GM18520 (cell line): ENCODE data around the gene ZSCAN21.

Experiments used
- ATAC-seq: cut with Tn5 transposase; IDR thresholded peaks from one replicate; pipeline ENCODE4 v1.9.1; 2021; ENCODE audit not compliant: unreplicated experiment

Gene ZSCAN21

GRCh38 chr7:100024020-100024619, 25.5 kb upstream of the ZSCAN21 start:
- ATAC-seq = no peak

GRCh38 chr7:100027197-100027596, 22.4 kb upstream of the ZSCAN21 start:
- no peak for ATAC-seq

- ATAC-seq = no peak
Measured at GRCh38 chr7:100029596-100029995, 20.0 kb upstream of the ZSCAN21 start.

- ATAC-seq = no peak
Measured at GRCh38 chr7:100033526-100033925, 16.0 kb upstream of the ZSCAN21 start.

- ATAC-seq = no peak
Measured at GRCh38 chr7:100034871-100035510, 14.6 kb upstream of the ZSCAN21 start.

GRCh38 chr7:100035876-100036275, 13.7 kb upstream of the ZSCAN21 start:
- no peak for ATAC-seq

- ATAC-seq = no peak
Measured at GRCh38 chr7:100038326-100038725, 11.2 kb upstream of the ZSCAN21 start.

GRCh38 chr7:100040575-100040974, 9.0 kb upstream of the ZSCAN21 start:
- no peak for ATAC-seq

GRCh38 chr7:100044718-100045117, 4.9 kb upstream of the ZSCAN21 start:
- no peak for ATAC-seq

- ATAC-seq = no peak
Measured at GRCh38 chr7:100048680-100049079, 894 bp upstream of the ZSCAN21 start.

- no peak for ATAC-seq
Measured at GRCh38 chr7:100051611-100052010, 2.0 kb downstream of the ZSCAN21 start.

GRCh38 chr7:100053215-100053614, 3.6 kb downstream of the ZSCAN21 start:
- no peak for ATAC-seq

- no peak for ATAC-seq
Measured at GRCh38 chr7:100057006-100057405, 7.4 kb downstream of the ZSCAN21 start.

- no peak for ATAC-seq
Measured at GRCh38 chr7:100059251-100059739, 9.7 kb downstream of the ZSCAN21 start.

- no peak for ATAC-seq
Measured at GRCh38 chr7:100061518-100062193, 12.1 kb downstream of the ZSCAN21 start.

- ATAC-seq = no peak
Measured at GRCh38 chr7:100063376-100063775, 13.8 kb downstream of the ZSCAN21 start.

GRCh38 chr7:100064162-100064561, 14.6 kb downstream of the ZSCAN21 start:
- no peak for ATAC-seq

GRCh38 chr7:100065452-100066186, 16.0 kb downstream of the ZSCAN21 start:
- ATAC-seq = no peak

- no peak for ATAC-seq
Measured at GRCh38 chr7:100066953-100067352, 17.4 kb downstream of the ZSCAN21 start.

- ATAC-seq = no peak
Measured at GRCh38 chr7:100069991-100070390, 20.4 kb downstream of the ZSCAN21 start.

GRCh38 chr7:100071018-100071723, 21.6 kb downstream of the ZSCAN21 start:
- no peak for ATAC-seq
